Measurements from ENCODE around the gene ROGDI. TPM values are rescaled to one million over a fixed set of nuclear protein-coding genes. Genes with fewer than 3 reads are reported as not detected.

Gene ROGDI
- total and polyA plus RNA-seq, 4 donors = 14.6 to 37.1 (median 30.5) TPM

DNA sequence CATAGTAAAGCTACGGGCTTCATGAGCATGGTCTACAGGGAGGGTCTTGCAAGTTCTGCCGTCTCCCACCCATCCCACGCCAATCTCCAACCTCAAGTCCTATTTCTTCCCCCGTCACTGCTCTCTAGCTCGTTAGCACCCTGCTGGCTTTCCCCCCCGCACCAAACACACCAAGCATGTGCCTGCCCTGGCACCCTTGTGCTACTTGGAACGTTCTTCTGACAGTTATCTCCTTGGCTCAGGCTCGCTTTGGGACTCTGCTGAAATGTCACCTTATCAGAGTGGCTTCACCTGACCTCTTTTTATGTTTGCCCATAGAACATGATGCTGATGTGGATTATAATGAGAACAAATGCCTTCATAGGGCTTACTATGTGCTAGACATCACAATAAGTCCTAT, 22.8 kb upstream of the ROGDI start:
- DNase-seq = no peak
- TF ChIP-seq, protein P1, sequence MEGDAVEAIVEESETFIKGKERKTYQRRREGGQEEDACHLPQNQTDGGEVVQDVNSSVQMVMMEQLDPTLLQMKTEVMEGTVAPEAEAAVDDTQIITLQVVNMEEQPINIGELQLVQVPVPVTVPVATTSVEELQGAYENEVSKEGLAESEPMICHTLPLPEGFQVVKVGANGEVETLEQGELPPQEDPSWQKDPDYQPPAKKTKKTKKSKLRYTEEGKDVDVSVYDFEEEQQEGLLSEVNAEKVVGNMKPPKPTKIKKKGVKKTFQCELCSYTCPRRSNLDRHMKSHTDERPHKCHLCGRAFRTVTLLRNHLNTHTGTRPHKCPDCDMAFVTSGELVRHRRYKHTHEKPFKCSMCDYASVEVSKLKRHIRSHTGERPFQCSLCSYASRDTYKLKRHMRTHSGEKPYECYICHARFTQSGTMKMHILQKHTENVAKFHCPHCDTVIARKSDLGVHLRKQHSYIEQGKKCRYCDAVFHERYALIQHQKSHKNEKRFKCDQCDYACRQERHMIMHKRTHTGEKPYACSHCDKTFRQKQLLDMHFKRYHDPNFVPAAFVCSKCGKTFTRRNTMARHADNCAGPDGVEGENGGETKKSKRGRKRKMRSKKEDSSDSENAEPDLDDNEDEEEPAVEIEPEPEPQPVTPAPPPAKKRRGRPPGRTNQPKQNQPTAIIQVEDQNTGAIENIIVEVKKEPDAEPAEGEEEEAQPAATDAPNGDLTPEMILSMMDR (IDR thresholded peaks at IDR 0.05; ENCODE audit: control extremely low read depth, extremely low read depth) = no peak
- ATAC-seq (ENCODE audit: insufficient read depth, low FRiP score) = no peak
- H3K27ac ChIP-seq (ENCODE audit: low read depth in 1 of 2, low read length in 1 of 2) = peak overlapping the region in 1 of 2 donors; percentile 78
- H3K4me1 ChIP-seq (ENCODE audit: control insufficient read depth in 5 of 5, insufficient read depth in 5 of 5, low read length in 5 of 5) = peaks cover 0 to 9% (median 0%) of the 10 kb centered on the region in 5 donors
- no peaks in the 10 kb centered on the region for H3K9me3 ChIP-seq (ENCODE audit: control insufficient read depth in 4 of 4, insufficient read depth in 3 of 4, low read length in 3 of 4)
- H3K27me3 ChIP-seq (ENCODE audit: control insufficient read depth in 3 of 3, insufficient read depth in 3 of 3, low read length in 2 of 3) = no peaks in the 10 kb centered on the region
- 92 to 97% methylated on average over 8 of the region's 8 CpGs for WGBS, 2 donors
- H3K4me3 ChIP-seq = no peak overlapping the region
- H3K9ac ChIP-seq (ENCODE audit: insufficient read depth in 1 of 2, low read length in 2 of 2) = no peak overlapping the region
- peaks cover 24 to 59% (median 49%) of the 10 kb centered on the region in 4 donors for H3K36me3 ChIP-seq (ENCODE audit: control insufficient read depth in 4 of 4, insufficient read depth in 4 of 4, low read length in 4 of 4)

- peak overlapping the region in 1 of 2 donors; percentile 43 for H3K27ac ChIP-seq (ENCODE audit: low read depth in 1 of 2, low read length in 1 of 2)
- H3K9ac ChIP-seq (ENCODE audit: insufficient read depth in 1 of 2, low read length in 2 of 2) = no peak overlapping the region
- H3K4me1 ChIP-seq (ENCODE audit: control insufficient read depth in 5 of 5, insufficient read depth in 5 of 5, low read length in 5 of 5) = peaks cover 0 to 4% (median 0%) of the 10 kb centered on the region in 5 donors
- no peak overlapping the region for H3K4me3 ChIP-seq
- H3K9me3 ChIP-seq (ENCODE audit: control insufficient read depth in 4 of 4, insufficient read depth in 3 of 4, low read length in 3 of 4) = no peaks in the 10 kb centered on the region
- WGBS, 2 donors = 93 to 94% methylated on average over 6 of the region's 6 CpGs
- DNase-seq (no peak), ATAC-seq (ENCODE audit: insufficient read depth, low FRiP score) (no peak)
- peaks cover 23 to 55% (median 37%) of the 10 kb centered on the region in 4 donors for H3K36me3 ChIP-seq (ENCODE audit: control insufficient read depth in 4 of 4, insufficient read depth in 4 of 4, low read length in 4 of 4)
- H3K27me3 ChIP-seq (ENCODE audit: control insufficient read depth in 3 of 3, insufficient read depth in 3 of 3, low read length in 2 of 3) = no peaks in the 10 kb centered on the region
- TF ChIP-seq, protein P1 (IDR thresholded peaks at IDR 0.05; ENCODE audit: control extremely low read depth, extremely low read depth) = no peak
Measured at GRCh38 chr16:4820652-4821051, 18.2 kb upstream of the ROGDI start.

GRCh38 chr16:4814542-4815173, 12.2 kb upstream of the ROGDI start:
- 87 to 88% methylated on average over 16 of the region's 16 CpGs for WGBS, 2 donors
- DNase-seq = peak in 1 of 3 donors; percentile 10
- peaks cover 12 to 56% (median 31%) of the 10 kb centered on the region in 4 donors for H3K36me3 ChIP-seq (ENCODE audit: control insufficient read depth in 4 of 4, insufficient read depth in 4 of 4, low read length in 4 of 4)
- H3K9ac ChIP-seq (ENCODE audit: insufficient read depth in 1 of 2, low read length in 2 of 2) = no peak overlapping the region
- H3K27me3 ChIP-seq (ENCODE audit: control insufficient read depth in 3 of 3, insufficient read depth in 3 of 3, low read length in 2 of 3) = no peaks in the 10 kb centered on the region
- peaks cover 0 to 2% (median 0%) of the 10 kb centered on the region in 5 donors for H3K4me1 ChIP-seq (ENCODE audit: control insufficient read depth in 5 of 5, insufficient read depth in 5 of 5, low read length in 5 of 5)
- no peak for ATAC-seq (ENCODE audit: insufficient read depth, low FRiP score)
- H3K27ac ChIP-seq (ENCODE audit: low read depth in 1 of 2, low read length in 1 of 2) = peak overlapping the region in 1 of 2 donors; percentile 69
- H3K9me3 ChIP-seq (ENCODE audit: control insufficient read depth in 4 of 4, insufficient read depth in 3 of 4, low read length in 3 of 4) = no peaks in the 10 kb centered on the region
- TF ChIP-seq, protein P1 (IDR thresholded peaks at IDR 0.05; ENCODE audit: control extremely low read depth, extremely low read depth) = no peak
- H3K4me3 ChIP-seq = no peak overlapping the region

Measured in lung (tissue), 12 donors.